H1 (cell line): Measurements from ENCODE around the gene TYK2. TPM values are rescaled to one million over a fixed set of nuclear protein-coding genes. Genes with fewer than 3 reads are reported as not detected.

Source experiments
- microRNA counts: library from miRNA; unstranded; fragments of <30 nt; microRNA quantifications from one replicate; lab custom pipeline; 2015
- microRNA-seq, 2 experiments: library from miRNA; unstranded; fragments of <30 nt; microRNA quantifications; one replicate each; pipeline versions ENCODE4 to v1.2.0, GENCODE V29; 2016 to 2020; ENCODE audit warnings: borderline microRNAs expressed in 2 of 2, borderline number of aligned reads in 2 of 2, borderline replicate concordance in 1 of 2
- polyA plus RNA-seq, 7 experiments: library from polyadenylated mRNA; depleted of rRNA in 3 of 7; stranded (reverse) in 5 of 7; unstranded in 2 of 7; fragments of >200 nt in 5 of 7; fragments of 200-250 nt in 2 of 7; gene quantifications; 1 replicate in 5 of 7; 2 replicates in 1 of 7; 4 replicates in 1 of 7; pipeline versions ENCODE4 v1.2.1 to v1.2.3, GENCODE V29; 2011 to 2013; ENCODE audit warnings: missing spikeins in 2 of 7, mixed read lengths in 2 of 7
- small RNA-seq: library from polyadenylated mRNA; stranded (forward); fragments of <200 nt; extraction: miRNeasy Mini kit (QIAGEN cat#:217004); gene quantifications from one replicate; pipeline ENCODE3, GENCODE V24; 2013; ENCODE audit not compliant: insufficient read depth
- total RNA-seq: library from RNA; stranded (reverse); fragmentation: NEBNext Ultra II Directional; extraction: Animal tissue kit (Norgen Biotek cat#: 25700); gene quantifications from 2 replicates; pipeline ENCODE4 v1.2.1, GENCODE V29; 2021

TYK2 gene
- total and polyA plus RNA-seq, 2 of the 8 experiments (the other 6 are each of a cell fraction or from before 2014, with no cell fraction given), result 32.1 to 40.8 TPM

MicroRNAs encoded within 50 kb of the gene (microRNA counts, 767-probe panel; counts per million panel counts)
- microRNA hsa-miR-1181 (lab: Ali Mortazavi, UCI), result 879 counts per million, percentile 95 among the panel's probes with 10 or more counts

Small RNAs within 50 kb of the gene (microRNA-seq; reads per million reads assigned to microRNA genes)
- 0.20 to 0.23 reads per million in 2 experiments for gene MIR1181

Small RNAs within 50 kb of the gene (small RNA-seq; reads per million reads assigned to genes)
- gene AC011511.1 (not detected), gene AC011511.4 (not detected)

Other genes starting within 250 kb of the TYK2 start
- gene DNMT1, start 185.6 kb downstream of the TYK2 start, total RNA-seq, result 208 and 210 TPM in 2 replicates
- gene DNMT1, start 185.6 kb downstream of the TYK2 start, polyA plus RNA-seq (2011; rRNA removed), result 101 and 121 TPM in 2 replicates
- 18.7 and 19.4 TPM in 2 replicates for gene S1PR2, start 149.2 kb downstream of the TYK2 start, total RNA-seq
- gene S1PR2, start 149.2 kb downstream of the TYK2 start, polyA plus RNA-seq (2011; rRNA removed), result 16.2 and 17.5 TPM in 2 replicates
- 82.3 and 90.7 TPM in 2 replicates for gene MRPL4, start 128.4 kb downstream of the TYK2 start, total RNA-seq
- 187 and 282 TPM in 2 replicates for gene MRPL4, start 128.4 kb downstream of the TYK2 start, polyA plus RNA-seq (2011; rRNA removed)
- gene ICAM1, start 109.5 kb downstream of the TYK2 start, total RNA-seq, result 3.8 and 4.0 TPM in 2 replicates
- 5.2 and 9.4 TPM in 2 replicates for gene ICAM1, start 109.5 kb downstream of the TYK2 start, polyA plus RNA-seq (2011; rRNA removed)
- gene ICAM4, start 93.6 kb downstream of the TYK2 start, total RNA-seq, result 1.3 and 1.5 TPM in 2 replicates
- 4.1 and 6.3 TPM in 2 replicates for gene ICAM4, start 93.6 kb downstream of the TYK2 start, polyA plus RNA-seq (2011; rRNA removed)
- gene ICAM5, start 90.6 kb downstream of the TYK2 start, total RNA-seq, result 1.9 and 4.8 TPM in 2 replicates
- 3.9 and 9.0 TPM in 2 replicates for gene ICAM5, start 90.6 kb downstream of the TYK2 start, polyA plus RNA-seq (2011; rRNA removed)
- 4.6 and 5.1 TPM in 2 replicates for gene ZGLP1, start 70.8 kb downstream of the TYK2 start, total RNA-seq
- 4.2 and 8.2 TPM in 2 replicates for gene ZGLP1, start 70.8 kb downstream of the TYK2 start, polyA plus RNA-seq (2011; rRNA removed)
- 27.0 and 27.8 TPM in 2 replicates for gene FDX2, start 64.6 kb downstream of the TYK2 start, total RNA-seq
- gene FDX2, start 64.6 kb downstream of the TYK2 start, polyA plus RNA-seq (2011; rRNA removed), result 64.4 and 80.2 TPM in 2 replicates
- 70.5 and 72.4 TPM in 2 replicates for gene RAVER1, start 47.0 kb downstream of the TYK2 start, total RNA-seq
- gene RAVER1, start 47.0 kb downstream of the TYK2 start, polyA plus RNA-seq (2011; rRNA removed), result 5.7 and 17.1 TPM in 2 replicates
- 16.5 TPM in 2 replicates for gene ICAM3, start 40.9 kb downstream of the TYK2 start, total RNA-seq
- 15.4 and 18.9 TPM in 2 replicates for gene ICAM3, start 40.9 kb downstream of the TYK2 start, polyA plus RNA-seq (2011; rRNA removed)
- gene CDC37, start 23.0 kb upstream of the TYK2 start, total RNA-seq, result 162 and 164 TPM in 2 replicates
- 181 and 285 TPM in 2 replicates for gene CDC37, start 23.0 kb upstream of the TYK2 start, polyA plus RNA-seq (2011; rRNA removed)
- 4.4 and 5.0 TPM in 2 replicates for gene PDE4A, start 40.0 kb upstream of the TYK2 start, total RNA-seq
- gene PDE4A, start 40.0 kb upstream of the TYK2 start, polyA plus RNA-seq (2011; rRNA removed), result 2.0 and 3.4 TPM in 2 replicates
- gene KEAP1, start 122.8 kb upstream of the TYK2 start, total RNA-seq, result 80.6 and 82.0 TPM in 2 replicates
- 106 and 117 TPM in 2 replicates for gene KEAP1, start 122.8 kb upstream of the TYK2 start, polyA plus RNA-seq (2011; rRNA removed)
- gene S1PR5, start 136.9 kb upstream of the TYK2 start, total RNA-seq, result 8.6 and 8.7 TPM in 2 replicates
- 2.4 and 3.6 TPM in 2 replicates for gene S1PR5, start 136.9 kb upstream of the TYK2 start, polyA plus RNA-seq (2011; rRNA removed)
- 43.7 and 51.4 TPM in 2 replicates for gene ATG4D, start 163.3 kb upstream of the TYK2 start, total RNA-seq
- gene ATG4D, start 163.3 kb upstream of the TYK2 start, polyA plus RNA-seq (2011; rRNA removed), result 39.6 and 68.7 TPM in 2 replicates
- 45.2 and 50.1 TPM in 2 replicates for gene KRI1, start 185.4 kb upstream of the TYK2 start, total RNA-seq
- gene KRI1, start 185.4 kb upstream of the TYK2 start, polyA plus RNA-seq (2011; rRNA removed), result 14.2 and 19.4 TPM in 2 replicates
- gene CDKN2D, start 188.4 kb upstream of the TYK2 start, total RNA-seq, result 2.6 and 3.0 TPM in 2 replicates
- gene CDKN2D, start 188.4 kb upstream of the TYK2 start, polyA plus RNA-seq (2011; rRNA removed), result 4.0 and 4.2 TPM in 2 replicates
- 140 and 141 TPM in 2 replicates for gene AP1M2, start 206.7 kb upstream of the TYK2 start, total RNA-seq
- 161 and 205 TPM in 2 replicates for gene AP1M2, start 206.7 kb upstream of the TYK2 start, polyA plus RNA-seq (2011; rRNA removed)
- gene SLC44A2, start 245.0 kb upstream of the TYK2 start, total RNA-seq, result 118 and 120 TPM in 2 replicates
- 105 and 113 TPM in 2 replicates for gene SLC44A2, start 245.0 kb upstream of the TYK2 start, polyA plus RNA-seq (2011; rRNA removed)